B cell (primary cell): ENCODE data around the gene EYA4.

Experiments
- CTCF ChIP-seq: fragments of 200-600 bp; IDR thresholded peaks from one replicate; pipeline ENCODE4 v1.8.0; 2022; ENCODE audit warnings: antibody characterized with exemption, mild to moderate bottlenecking
- EZH2 ChIP-seq: IDR thresholded peaks from 2 replicates; pipeline ENCODE4 v1.6.1; 2012; ENCODE audit warnings: borderline replicate concordance, low read depth, mild to moderate bottlenecking, moderate library complexity, low read length; ENCODE audit not compliant: insufficient read depth, poor library complexity, severe bottlenecking

GRCh38 chr6:133262804-133263203, 21.6 kb downstream of the EYA4 start:
- no peak for TF ChIP-seq CTCF
- no peak for TF ChIP-seq EZH2
